ENCODE data around the gene SH2D4B.

The SH2D4B gene

DNA sequence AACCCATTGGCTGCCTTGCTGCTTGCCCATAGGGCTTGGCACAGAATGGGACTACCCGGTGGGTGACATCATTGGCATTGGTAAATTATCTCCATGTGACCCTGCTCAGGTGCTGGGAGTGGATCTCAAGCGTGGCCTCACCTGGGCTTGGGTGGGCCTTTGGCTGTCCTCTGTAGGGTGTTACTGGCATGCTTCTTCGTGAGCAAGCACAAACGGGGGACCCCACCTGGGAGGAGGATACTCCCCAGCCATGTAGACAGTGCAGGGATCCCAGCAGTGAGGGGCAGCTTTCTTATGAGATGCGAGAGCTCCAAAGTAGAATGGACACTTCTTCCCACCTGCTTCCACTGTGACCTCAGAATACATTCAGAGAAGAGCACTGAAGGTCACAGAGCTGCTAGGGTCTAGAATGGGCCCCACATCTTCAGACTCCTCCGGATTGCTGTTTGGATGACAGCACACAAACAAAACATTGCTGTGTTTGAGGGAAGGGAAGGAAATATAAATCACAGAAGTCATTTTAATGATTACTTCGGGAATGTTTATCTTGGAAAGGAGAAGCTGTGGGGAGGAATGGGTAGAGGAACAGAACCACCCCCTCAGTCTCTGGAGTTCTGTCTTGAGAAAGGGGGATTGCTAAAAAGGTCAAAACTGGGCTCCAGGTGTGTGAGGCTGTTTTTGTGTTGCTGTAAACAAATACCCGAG is 75.9 kb downstream of the SH2D4B start:
- ATAC-seq: no peak
- TF ChIP-seq ZFP3 (CRISPR knock-in tag; IDR thresholded peaks at IDR 0.05) (no peak), ZNF8 (CRISPR knock-in tag; IDR thresholded peaks at IDR 0.05) (no peak), ARNTL (CRISPR knock-in tag; IDR thresholded peaks at IDR 0.05; ENCODE audit: borderline replicate concordance, low read depth) (no peak), ZNF70 (CRISPR knock-in tag; IDR thresholded peaks at IDR 0.05) (no peak), ZC3H10 (CRISPR knock-in tag; IDR thresholded peaks at IDR 0.05) (no peak), TCF4 (CRISPR knock-in tag; IDR thresholded peaks at IDR 0.05; ENCODE audit: borderline replicate concordance) (no peak), TOX (CRISPR knock-in tag; IDR thresholded peaks at IDR 0.05; ENCODE audit: borderline replicate concordance) (no peak), ESRRG (CRISPR knock-in tag; IDR thresholded peaks at IDR 0.05) (no peak), ISL1 (CRISPR knock-in tag; IDR thresholded peaks at IDR 0.05) (no peak), GLIS3 (CRISPR knock-in tag; IDR thresholded peaks at IDR 0.05) (no peak), BACH2 (CRISPR knock-in tag; IDR thresholded peaks at IDR 0.05; ENCODE audit: borderline replicate concordance) (no peak)
- TF ChIP-seq, protein P1, sequence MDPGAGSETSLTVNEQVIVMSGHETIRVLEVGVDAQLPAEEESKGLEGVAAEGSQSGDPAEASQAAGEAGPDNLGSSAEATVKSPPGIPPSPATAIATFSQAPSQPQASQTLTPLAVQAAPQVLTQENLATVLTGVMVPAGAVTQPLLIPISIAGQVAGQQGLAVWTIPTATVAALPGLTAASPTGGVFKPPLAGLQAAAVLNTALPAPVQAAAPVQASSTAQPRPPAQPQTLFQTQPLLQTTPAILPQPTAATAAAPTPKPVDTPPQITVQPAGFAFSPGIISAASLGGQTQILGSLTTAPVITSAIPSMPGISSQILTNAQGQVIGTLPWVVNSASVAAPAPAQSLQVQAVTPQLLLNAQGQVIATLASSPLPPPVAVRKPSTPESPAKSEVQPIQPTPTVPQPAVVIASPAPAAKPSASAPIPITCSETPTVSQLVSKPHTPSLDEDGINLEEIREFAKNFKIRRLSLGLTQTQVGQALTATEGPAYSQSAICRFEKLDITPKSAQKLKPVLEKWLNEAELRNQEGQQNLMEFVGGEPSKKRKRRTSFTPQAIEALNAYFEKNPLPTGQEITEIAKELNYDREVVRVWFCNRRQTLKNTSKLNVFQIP (CRISPR knock-in tag; IDR thresholded peaks at IDR 0.05; ENCODE audit: borderline replicate concordance, low read depth): no peak
- TF ChIP-seq, protein P2, sequence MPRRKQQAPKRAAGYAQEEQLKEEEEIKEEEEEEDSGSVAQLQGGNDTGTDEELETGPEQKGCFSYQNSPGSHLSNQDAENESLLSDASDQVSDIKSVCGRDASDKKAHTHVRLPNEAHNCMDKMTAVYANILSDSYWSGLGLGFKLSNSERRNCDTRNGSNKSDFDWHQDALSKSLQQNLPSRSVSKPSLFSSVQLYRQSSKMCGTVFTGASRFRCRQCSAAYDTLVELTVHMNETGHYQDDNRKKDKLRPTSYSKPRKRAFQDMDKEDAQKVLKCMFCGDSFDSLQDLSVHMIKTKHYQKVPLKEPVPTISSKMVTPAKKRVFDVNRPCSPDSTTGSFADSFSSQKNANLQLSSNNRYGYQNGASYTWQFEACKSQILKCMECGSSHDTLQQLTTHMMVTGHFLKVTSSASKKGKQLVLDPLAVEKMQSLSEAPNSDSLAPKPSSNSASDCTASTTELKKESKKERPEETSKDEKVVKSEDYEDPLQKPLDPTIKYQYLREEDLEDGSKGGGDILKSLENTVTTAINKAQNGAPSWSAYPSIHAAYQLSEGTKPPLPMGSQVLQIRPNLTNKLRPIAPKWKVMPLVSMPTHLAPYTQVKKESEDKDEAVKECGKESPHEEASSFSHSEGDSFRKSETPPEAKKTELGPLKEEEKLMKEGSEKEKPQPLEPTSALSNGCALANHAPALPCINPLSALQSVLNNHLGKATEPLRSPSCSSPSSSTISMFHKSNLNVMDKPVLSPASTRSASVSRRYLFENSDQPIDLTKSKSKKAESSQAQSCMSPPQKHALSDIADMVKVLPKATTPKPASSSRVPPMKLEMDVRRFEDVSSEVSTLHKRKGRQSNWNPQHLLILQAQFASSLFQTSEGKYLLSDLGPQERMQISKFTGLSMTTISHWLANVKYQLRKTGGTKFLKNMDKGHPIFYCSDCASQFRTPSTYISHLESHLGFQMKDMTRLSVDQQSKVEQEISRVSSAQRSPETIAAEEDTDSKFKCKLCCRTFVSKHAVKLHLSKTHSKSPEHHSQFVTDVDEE (CRISPR knock-in tag; IDR thresholded peaks at IDR 0.05): no peak
- TF ChIP-seq, protein P3, sequence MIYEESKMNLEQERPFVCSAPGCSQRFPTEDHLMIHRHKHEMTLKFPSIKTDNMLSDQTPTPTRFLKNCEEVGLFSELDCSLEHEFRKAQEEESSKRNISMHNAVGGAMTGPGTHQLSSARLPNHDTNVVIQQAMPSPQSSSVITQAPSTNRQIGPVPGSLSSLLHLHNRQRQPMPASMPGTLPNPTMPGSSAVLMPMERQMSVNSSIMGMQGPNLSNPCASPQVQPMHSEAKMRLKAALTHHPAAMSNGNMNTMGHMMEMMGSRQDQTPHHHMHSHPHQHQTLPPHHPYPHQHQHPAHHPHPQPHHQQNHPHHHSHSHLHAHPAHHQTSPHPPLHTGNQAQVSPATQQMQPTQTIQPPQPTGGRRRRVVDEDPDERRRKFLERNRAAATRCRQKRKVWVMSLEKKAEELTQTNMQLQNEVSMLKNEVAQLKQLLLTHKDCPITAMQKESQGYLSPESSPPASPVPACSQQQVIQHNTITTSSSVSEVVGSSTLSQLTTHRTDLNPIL (CRISPR knock-in tag; IDR thresholded peaks at IDR 0.05; ENCODE audit: low read depth): no peak

DNA sequence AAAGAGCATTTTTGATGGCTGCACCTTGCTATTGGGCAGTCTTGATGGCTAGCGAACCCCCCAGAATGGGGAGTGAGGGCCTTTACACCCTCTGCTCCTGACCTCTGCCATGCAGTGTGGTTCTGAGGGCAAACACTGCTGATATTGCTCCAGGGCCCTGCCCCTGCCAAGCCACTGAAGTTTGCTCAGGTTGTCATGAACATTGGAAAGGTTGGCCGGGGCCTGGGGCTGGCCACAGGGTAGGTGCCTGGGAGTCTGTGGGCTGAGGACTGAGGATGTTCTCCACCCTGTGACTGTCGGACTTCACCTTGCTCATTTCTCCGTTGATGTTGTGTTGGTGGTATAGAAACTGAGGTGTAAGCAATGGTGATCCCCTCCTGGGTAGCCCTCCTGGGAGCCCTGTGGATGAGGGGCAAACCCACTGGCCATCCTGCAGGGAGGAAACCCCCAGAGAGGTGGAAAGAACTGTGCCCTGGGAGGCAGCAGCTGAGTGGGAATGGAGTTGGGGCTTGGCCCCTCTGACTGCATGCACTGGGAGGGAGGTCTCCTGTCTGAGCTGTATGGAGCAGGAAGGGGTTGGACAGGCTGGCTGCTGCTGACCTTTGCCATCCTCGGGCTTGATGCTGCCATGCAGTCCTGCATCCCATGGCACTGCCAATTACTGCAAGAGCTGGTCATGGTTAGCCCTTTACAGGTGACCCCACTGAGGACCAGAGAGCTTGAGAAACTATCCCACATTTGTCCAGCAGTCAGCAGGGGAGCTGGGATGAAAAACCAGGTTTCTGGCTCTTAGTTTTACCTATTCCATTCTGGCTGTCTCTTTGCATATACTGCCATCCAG is 77.1 kb downstream of the SH2D4B start:
- TF ChIP-seq ZFP30 (CRISPR knock-in tag; IDR thresholded peaks at IDR 0.05): no peak
- TF ChIP-seq TCF4 (CRISPR knock-in tag; IDR thresholded peaks at IDR 0.05; ENCODE audit: borderline replicate concordance): no peak
- TF ChIP-seq ZFP3 (CRISPR knock-in tag; IDR thresholded peaks at IDR 0.05): no peak
- TF ChIP-seq, protein P4, sequence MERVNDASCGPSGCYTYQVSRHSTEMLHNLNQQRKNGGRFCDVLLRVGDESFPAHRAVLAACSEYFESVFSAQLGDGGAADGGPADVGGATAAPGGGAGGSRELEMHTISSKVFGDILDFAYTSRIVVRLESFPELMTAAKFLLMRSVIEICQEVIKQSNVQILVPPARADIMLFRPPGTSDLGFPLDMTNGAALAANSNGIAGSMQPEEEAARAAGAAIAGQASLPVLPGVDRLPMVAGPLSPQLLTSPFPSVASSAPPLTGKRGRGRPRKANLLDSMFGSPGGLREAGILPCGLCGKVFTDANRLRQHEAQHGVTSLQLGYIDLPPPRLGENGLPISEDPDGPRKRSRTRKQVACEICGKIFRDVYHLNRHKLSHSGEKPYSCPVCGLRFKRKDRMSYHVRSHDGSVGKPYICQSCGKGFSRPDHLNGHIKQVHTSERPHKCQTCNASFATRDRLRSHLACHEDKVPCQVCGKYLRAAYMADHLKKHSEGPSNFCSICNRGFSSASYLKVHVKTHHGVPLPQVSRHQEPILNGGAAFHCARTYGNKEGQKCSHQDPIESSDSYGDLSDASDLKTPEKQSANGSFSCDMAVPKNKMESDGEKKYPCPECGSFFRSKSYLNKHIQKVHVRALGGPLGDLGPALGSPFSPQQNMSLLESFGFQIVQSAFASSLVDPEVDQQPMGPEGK (CRISPR knock-in tag; IDR thresholded peaks at IDR 0.05; ENCODE audit: borderline replicate concordance): no peak
- no peak for TF ChIP-seq ZNF565 (CRISPR knock-in tag; conservative IDR thresholded peaks at IDR 0.05; ENCODE audit: low read depth)
- TF ChIP-seq ESRRG (CRISPR knock-in tag; IDR thresholded peaks at IDR 0.05): no peak
- TF ChIP-seq, protein P1 (CRISPR knock-in tag; IDR thresholded peaks at IDR 0.05; ENCODE audit: borderline replicate concordance, low read depth): no peak
- no peak for TF ChIP-seq OSR1 (CRISPR knock-in tag; IDR thresholded peaks at IDR 0.05)
- no peak for TF ChIP-seq ISL1 (CRISPR knock-in tag; IDR thresholded peaks at IDR 0.05)
- TF ChIP-seq CSDC2 (CRISPR knock-in tag; IDR thresholded peaks at IDR 0.05): no peak
- TF ChIP-seq GLIS3 (CRISPR knock-in tag; IDR thresholded peaks at IDR 0.05): no peak
- TF ChIP-seq ZNF70 (CRISPR knock-in tag; IDR thresholded peaks at IDR 0.05): no peak
- no peak for TF ChIP-seq BACH2 (CRISPR knock-in tag; IDR thresholded peaks at IDR 0.05; ENCODE audit: borderline replicate concordance)
- TF ChIP-seq, protein P5, sequence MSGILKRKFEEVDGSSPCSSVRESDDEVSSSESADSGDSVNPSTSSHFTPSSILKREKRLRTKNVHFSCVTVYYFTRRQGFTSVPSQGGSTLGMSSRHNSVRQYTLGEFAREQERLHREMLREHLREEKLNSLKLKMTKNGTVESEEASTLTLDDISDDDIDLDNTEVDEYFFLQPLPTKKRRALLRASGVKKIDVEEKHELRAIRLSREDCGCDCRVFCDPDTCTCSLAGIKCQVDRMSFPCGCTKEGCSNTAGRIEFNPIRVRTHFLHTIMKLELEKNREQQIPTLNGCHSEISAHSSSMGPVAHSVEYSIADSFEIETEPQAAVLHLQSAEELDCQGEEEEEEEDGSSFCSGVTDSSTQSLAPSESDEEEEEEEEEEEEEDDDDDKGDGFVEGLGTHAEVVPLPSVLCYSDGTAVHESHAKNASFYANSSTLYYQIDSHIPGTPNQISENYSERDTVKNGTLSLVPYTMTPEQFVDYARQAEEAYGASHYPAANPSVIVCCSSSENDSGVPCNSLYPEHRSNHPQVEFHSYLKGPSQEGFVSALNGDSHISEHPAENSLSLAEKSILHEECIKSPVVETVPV (CRISPR knock-in tag; IDR thresholded peaks at IDR 0.05): no peak
- no peak for TF ChIP-seq TOX (CRISPR knock-in tag; IDR thresholded peaks at IDR 0.05; ENCODE audit: borderline replicate concordance)
- TF ChIP-seq, protein P2 (CRISPR knock-in tag; IDR thresholded peaks at IDR 0.05): no peak
- no peak for TF ChIP-seq RARB (CRISPR knock-in tag; IDR thresholded peaks at IDR 0.05)
- TF ChIP-seq SNAI2 (CRISPR knock-in tag; IDR thresholded peaks at IDR 0.05): no peak
- no peak for ATAC-seq
